Upper lobe of right lung (tissue), 1 donor: Measurements from ENCODE around the gene IQSEC1. TPM values are rescaled to one million over a fixed set of nuclear protein-coding genes. Genes with fewer than 3 reads are reported as not detected.

ENCODE experiments used
- ATAC-seq: fragments of 200-7000 bp; cut with Tn5 transposase; one replicate; pipeline ENCODE4 v1.9.1; 2020; ENCODE audit warnings: mild to moderate bottlenecking, moderate library complexity
- DNase-seq: peaks from one replicate; pipeline ENCODE4 v3.0.0-alpha.2; 2020
- H3K27ac ChIP-seq: fragments of 200-600 bp; one replicate; pipeline ENCODE4 v1.8.0; 2022
- H3K27me3 ChIP-seq: fragments of 200-600 bp; one replicate; pipeline ENCODE4 v1.8.0; 2022; ENCODE audit warnings: mild to moderate bottlenecking
- H3K36me3 ChIP-seq: fragments of 200-600 bp; one replicate; pipeline ENCODE4 v1.8.0; 2022
- H3K4me1 ChIP-seq: fragments of 200-600 bp; one replicate; pipeline ENCODE4 v1.8.0; 2022
- H3K4me3 ChIP-seq: fragments of 200-600 bp; one replicate; pipeline ENCODE4 v1.8.0; 2022; ENCODE audit warnings: mild to moderate bottlenecking
- H3K9me3 ChIP-seq: fragments of 200-600 bp; one replicate; pipeline ENCODE4 v1.8.0; 2022
- CTCF ChIP-seq: fragments of 200-600 bp; IDR thresholded peaks from one replicate; pipeline ENCODE4 v1.8.0; 2022; ENCODE audit warnings: antibody characterized with exemption
- intact Hi-C: fragments of 100-400 bp; cut with DNase I; formaldehyde crosslinking; loops from one replicate; pipeline ENCODE4 v1.11.0; 2022
- total RNA-seq: library from RNA; stranded (reverse); fragmentation: NEBNext Ultra II Directional; extraction: Animal tissue kit (Norgen Biotek cat#: 25700); gene quantifications from one replicate; pipeline ENCODE4 v1.2.1, GENCODE V29; 2021
- donor health status: DM: no; HTN: yes; CAD: no; lungs with severe emphysema.

IQSEC1 gene
- total RNA-seq, 1 donor from 2014 or later: 61.6 TPM

DNA sequence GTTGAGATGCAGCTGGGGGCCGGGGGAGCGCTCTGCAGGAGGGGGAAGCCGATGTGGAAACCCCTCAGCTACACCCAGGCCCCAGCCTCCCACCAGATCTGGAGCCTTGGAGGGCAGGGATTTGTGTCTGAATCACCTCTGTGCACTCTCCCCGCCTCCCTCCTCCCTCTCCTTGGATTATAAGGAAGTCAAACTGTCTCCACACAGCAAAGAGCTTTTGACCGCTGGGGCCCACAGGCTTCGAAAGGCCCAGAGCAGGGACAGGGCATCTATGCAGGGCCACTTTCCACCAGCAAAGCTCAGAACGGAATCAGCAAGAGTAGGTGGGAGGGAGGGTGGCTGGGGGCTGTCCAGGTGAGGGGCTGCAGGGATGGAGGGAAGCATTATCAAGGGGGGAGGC is 68.9 kb downstream of the IQSEC1 start:
- Histone ChIP-seq H3K9me3 (no peaks in the 10 kb centered on the region), H3K27me3 (no peaks in the 10 kb centered on the region), H3K4me3 (no peak overlapping the region), H3K27ac (no peak overlapping the region), H3K4me1 (peaks cover 23% of the 10 kb centered on the region), H3K36me3 (no peaks in the 10 kb centered on the region)
- ATAC-seq (peak; percentile 60), DNase-seq (no peak)
- no peak for TF ChIP-seq CTCF
- intact Hi-C loops: no loop called here

GRCh38 chr3:13003608-13004007 is 69.6 kb downstream of the IQSEC1 start:
- Histone ChIP-seq H3K4me1 (peaks cover 22% of the 10 kb centered on the region), H3K27me3 (no peaks in the 10 kb centered on the region)
- intact Hi-C loops: no loop called here

GRCh38 chr3:13002398-13003124 is 70.7 kb downstream of the IQSEC1 start:
- intact Hi-C loops: no loop called here
- Histone ChIP-seq H3K36me3 (no peaks in the 10 kb centered on the region), H3K4me3 (no peak overlapping the region), H3K4me1 (peaks cover 18% of the 10 kb centered on the region), H3K9me3 (no peaks in the 10 kb centered on the region), H3K27me3 (no peaks in the 10 kb centered on the region), H3K27ac (no peak overlapping the region)
- DNase-seq (no peak), ATAC-seq (no peak)
- no peak for TF ChIP-seq CTCF

More at GRCh38 chr3:13003608-13004007, 69.6 kb downstream of the IQSEC1 start:
- TF ChIP-seq CTCF: no peak
- H3K27ac ChIP-seq: no peak overlapping the region
- no peak overlapping the region for H3K4me3 ChIP-seq
- ATAC-seq (no peak), DNase-seq (no peak)
- H3K36me3 ChIP-seq: no peaks in the 10 kb centered on the region
- no peaks in the 10 kb centered on the region for H3K9me3 ChIP-seq

GRCh38 chr3:12999147-13000140 is 73.8 kb downstream of the IQSEC1 start:
- Histone ChIP-seq H3K9me3 (no peaks in the 10 kb centered on the region), H3K27me3 (no peaks in the 10 kb centered on the region), H3K27ac (peak overlapping the region; percentile 81), H3K36me3 (no peaks in the 10 kb centered on the region), H3K4me3 (no peak overlapping the region), H3K4me1 (peaks cover 26% of the 10 kb centered on the region)
- DNase-seq (peak; percentile 93), ATAC-seq (peak; percentile 84)
- no peak for TF ChIP-seq CTCF
- intact Hi-C loops: no loop called here

GRCh38 chr3:12998648-12999047 is 74.6 kb downstream of the IQSEC1 start:
- H3K9me3 ChIP-seq: no peaks in the 10 kb centered on the region
- DNase-seq (no peak), ATAC-seq (no peak)
- H3K4me1 ChIP-seq: peaks cover 21% of the 10 kb centered on the region
- peak overlapping the region; percentile 81 for H3K27ac ChIP-seq
- no peak for TF ChIP-seq CTCF
- no peak overlapping the region for H3K4me3 ChIP-seq
- no peaks in the 10 kb centered on the region for H3K27me3 ChIP-seq
- no peaks in the 10 kb centered on the region for H3K36me3 ChIP-seq
- intact Hi-C loops: no loop called here
